HepG2 (cell line): ENCODE results near the gene COX6B1. TPM values are rescaled to one million over a fixed set of nuclear protein-coding genes. Genes with fewer than 3 reads are reported as not detected.

Experiments used
- BHLHE40 ChIP-seq: IDR thresholded peaks from 2 replicates; pipeline ENCODE4 v1.6.1; 2011; ENCODE audit warnings: low read length, improper control_type of control experiment
- DPF2 ChIP-seq: sonication (generic); formaldehyde crosslinking; IDR thresholded peaks from 2 replicates; pipeline ENCODE4 v1.4.0; 2020; ENCODE audit warnings: mild to moderate bottlenecking, low read depth, missing genetic modification reagents, borderline replicate concordance
- HNF4G ChIP-seq, 2 experiments: sonication (generic) in 1 of 2; formaldehyde crosslinking in 1 of 2; IDR thresholded peaks; 2 replicates each; pipeline versions ENCODE4 v1.4.0 to v1.6.1; 2011 to 2020; ENCODE audit warnings: borderline replicate concordance in 2 of 2, low read depth in 2 of 2, mild to moderate bottlenecking in 2 of 2, low read length in 1 of 2, missing genetic modification reagents in 1 of 2, moderate library complexity in 1 of 2
- KDM5A ChIP-seq: fragments of 200-600 bp; sonication (generic); IDR thresholded peaks from 2 replicates; pipeline ENCODE4 v1.7.0; 2018; ENCODE audit warnings: antibody characterized with exemption, mild to moderate bottlenecking, low read length, borderline replicate concordance
- MIER3 ChIP-seq: IDR thresholded peaks from 2 replicates; pipeline ENCODE4 v1.6.1; 2016; ENCODE audit warnings: missing compliant biosample characterization, borderline replicate concordance
- PLRG1 ChIP-seq: fragments of 450-650 bp; conservative IDR thresholded peaks from 2 replicates; pipeline ENCODE4 v1.6.1; 2016
- TARDBP ChIP-seq: sonication (generic); formaldehyde crosslinking; IDR thresholded peaks from 2 replicates; pipeline ENCODE4 v1.8.0; 2022; ENCODE audit warnings: mild to moderate bottlenecking, missing genetic modification reagents
- THAP11 ChIP-seq: IDR thresholded peaks from 2 replicates; pipeline ENCODE4 v1.6.1; 2016; ENCODE audit warnings: missing biosample characterization, missing genetic modification reagents
- ZNF354B ChIP-seq: sonication (generic); formaldehyde crosslinking; IDR thresholded peaks from 2 replicates; pipeline ENCODE4 v1.8.0; 2022; ENCODE audit warnings: mild to moderate bottlenecking, missing genetic modification reagents
- ZNF616 ChIP-seq: sonication (generic); formaldehyde crosslinking; IDR thresholded peaks from 2 replicates; pipeline ENCODE4 v1.5.0; 2020; ENCODE audit warnings: low read depth, mild to moderate bottlenecking, missing genetic modification reagents
- polyA plus RNA-seq, 8 experiments: library from polyadenylated mRNA; depleted of rRNA in 3 of 8; stranded (reverse) in 7 of 8; unstranded in 1 of 8; fragments of >200 nt; fragmentation: Illumina TruSeq in 4 of 8; extraction: Trizol in 4 of 8; gene quantifications; 2 replicates each; pipeline versions ENCODE4 v1.2.1 to v1.2.3, GENCODE V29; 2011 to 2016; ENCODE audit warnings: low read depth in 4 of 8, missing spikeins in 1 of 8, mixed read lengths in 1 of 8; ENCODE audit not compliant: insufficient read depth in 1 of 8
- total RNA-seq, 5 experiments: library from RNA; depleted of rRNA; stranded (reverse); fragments of >200 nt; fragmentation: Illumina TruSeq; extraction: Trizol; gene quantifications; 2 replicates each; pipeline ENCODE4 v1.2.3, GENCODE V29; 2016; ENCODE audit warnings: low read depth in 1 of 5
- TF ChIP-seq, protein P1 (sequence below): sonication (generic); IDR thresholded peaks from 2 replicates; pipeline ENCODE4 v1.6.1; 2016; ENCODE audit warnings: low read depth, borderline replicate concordance
- TF ChIP-seq, protein P2 (sequence below), 2 experiments: sonication (generic) in 1 of 2; formaldehyde crosslinking in 1 of 2; IDR thresholded peaks; 2 replicates each; pipeline versions ENCODE4 v1.6.1 to v1.9.0; 2014 to 2022; ENCODE audit warnings: antibody characterized with exemption in 1 of 2, borderline replicate concordance in 1 of 2, inconsistent platforms in 1 of 2, low read depth in 1 of 2, missing genetic modification reagents in 1 of 2
- TF ChIP-seq, protein P3 (sequence below): IDR thresholded peaks from 2 replicates; pipeline ENCODE4 v1.6.1; 2016; ENCODE audit warnings: mild to moderate bottlenecking
- TF ChIP-seq, protein P4 (sequence below): sonication (generic); formaldehyde crosslinking; IDR thresholded peaks from 2 replicates; pipeline ENCODE4 v1.5.0; 2020; ENCODE audit warnings: missing genetic modification reagents, mild to moderate bottlenecking, borderline replicate concordance
- TF ChIP-seq, protein P5 (sequence below): sonication (generic); formaldehyde crosslinking; IDR thresholded peaks from 2 replicates; pipeline ENCODE4 v1.8.0; 2022; ENCODE audit warnings: mild to moderate bottlenecking, missing genetic modification reagents; ENCODE audit not compliant: insufficient replicate concordance

Gene COX6B1
- total and polyA plus RNA-seq, 2 of the 13 experiments (the other 11 are each of a cell fraction or from before 2014, with no cell fraction given): 481 to 487 TPM

DNA sequence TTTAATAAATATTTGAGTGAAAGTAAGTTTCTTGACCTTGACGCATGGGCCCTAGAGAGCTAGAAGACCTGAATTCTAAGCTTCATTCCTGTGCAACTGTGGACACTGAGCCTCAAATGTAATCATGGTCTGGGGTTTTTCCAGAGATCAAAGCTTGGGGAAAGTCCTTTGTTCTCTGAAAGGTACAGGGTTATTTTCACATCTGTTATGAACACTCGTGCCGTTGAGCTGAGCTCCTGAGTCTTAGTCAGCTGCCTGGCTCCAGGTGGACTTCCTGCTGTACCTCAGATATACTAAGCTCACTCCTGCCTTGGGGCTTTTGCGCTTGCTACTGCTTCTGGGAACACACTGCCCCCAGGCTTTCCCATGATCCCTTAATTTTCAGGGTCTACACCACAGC is 48.7 kb downstream of the COX6B1 start (continued):
- TF ChIP-seq KDM5A (no peak), PLRG1 (no peak), ZNF354B (no peak), MIER3 (CRISPR knock-in tag) (no peak), ZNF616 (CRISPR knock-in tag) (no peak), BHLHE40 (peak; percentile 84), THAP11 (CRISPR knock-in tag) (peak; percentile 34; the same call in 1 of the 2 replicates), DPF2 (CRISPR knock-in tag) (0 out of 2 replicates have a peak, but pooled peaks have one; percentile 40), HNF4G (IDR thresholded peaks at IDR 0.05; ENCODE audit: borderline replicate concordance, low read depth, low read length) (peak; percentile 21; the same call in 1 of the 2 replicates), HNF4G (CRISPR knock-in tag; IDR thresholded peaks at IDR 0.05; ENCODE audit: borderline replicate concordance, low read depth) (no peak), TARDBP (CRISPR knock-in tag) (no peak)
- TF ChIP-seq, protein P1, sequence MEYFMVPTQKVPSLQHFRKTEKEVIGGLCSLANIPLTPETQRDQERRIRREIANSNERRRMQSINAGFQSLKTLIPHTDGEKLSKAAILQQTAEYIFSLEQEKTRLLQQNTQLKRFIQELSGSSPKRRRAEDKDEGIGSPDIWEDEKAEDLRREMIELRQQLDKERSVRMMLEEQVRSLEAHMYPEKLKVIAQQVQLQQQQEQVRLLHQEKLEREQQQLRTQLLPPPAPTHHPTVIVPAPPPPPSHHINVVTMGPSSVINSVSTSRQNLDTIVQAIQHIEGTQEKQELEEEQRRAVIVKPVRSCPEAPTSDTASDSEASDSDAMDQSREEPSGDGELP: peak; percentile 79; the same call in 1 of the 2 replicates
- TF ChIP-seq, protein P2, sequence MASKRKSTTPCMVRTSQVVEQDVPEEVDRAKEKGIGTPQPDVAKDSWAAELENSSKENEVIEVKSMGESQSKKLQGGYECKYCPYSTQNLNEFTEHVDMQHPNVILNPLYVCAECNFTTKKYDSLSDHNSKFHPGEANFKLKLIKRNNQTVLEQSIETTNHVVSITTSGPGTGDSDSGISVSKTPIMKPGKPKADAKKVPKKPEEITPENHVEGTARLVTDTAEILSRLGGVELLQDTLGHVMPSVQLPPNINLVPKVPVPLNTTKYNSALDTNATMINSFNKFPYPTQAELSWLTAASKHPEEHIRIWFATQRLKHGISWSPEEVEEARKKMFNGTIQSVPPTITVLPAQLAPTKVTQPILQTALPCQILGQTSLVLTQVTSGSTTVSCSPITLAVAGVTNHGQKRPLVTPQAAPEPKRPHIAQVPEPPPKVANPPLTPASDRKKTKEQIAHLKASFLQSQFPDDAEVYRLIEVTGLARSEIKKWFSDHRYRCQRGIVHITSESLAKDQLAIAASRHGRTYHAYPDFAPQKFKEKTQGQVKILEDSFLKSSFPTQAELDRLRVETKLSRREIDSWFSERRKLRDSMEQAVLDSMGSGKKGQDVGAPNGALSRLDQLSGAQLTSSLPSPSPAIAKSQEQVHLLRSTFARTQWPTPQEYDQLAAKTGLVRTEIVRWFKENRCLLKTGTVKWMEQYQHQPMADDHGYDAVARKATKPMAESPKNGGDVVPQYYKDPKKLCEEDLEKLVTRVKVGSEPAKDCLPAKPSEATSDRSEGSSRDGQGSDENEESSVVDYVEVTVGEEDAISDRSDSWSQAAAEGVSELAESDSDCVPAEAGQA (IDR thresholded peaks at IDR 0.05; ENCODE audit: low read depth): no peak
- TF ChIP-seq, protein P2 (CRISPR knock-in tag; IDR thresholded peaks at IDR 0.05; ENCODE audit: borderline replicate concordance): no peak
- TF ChIP-seq, protein P3, sequence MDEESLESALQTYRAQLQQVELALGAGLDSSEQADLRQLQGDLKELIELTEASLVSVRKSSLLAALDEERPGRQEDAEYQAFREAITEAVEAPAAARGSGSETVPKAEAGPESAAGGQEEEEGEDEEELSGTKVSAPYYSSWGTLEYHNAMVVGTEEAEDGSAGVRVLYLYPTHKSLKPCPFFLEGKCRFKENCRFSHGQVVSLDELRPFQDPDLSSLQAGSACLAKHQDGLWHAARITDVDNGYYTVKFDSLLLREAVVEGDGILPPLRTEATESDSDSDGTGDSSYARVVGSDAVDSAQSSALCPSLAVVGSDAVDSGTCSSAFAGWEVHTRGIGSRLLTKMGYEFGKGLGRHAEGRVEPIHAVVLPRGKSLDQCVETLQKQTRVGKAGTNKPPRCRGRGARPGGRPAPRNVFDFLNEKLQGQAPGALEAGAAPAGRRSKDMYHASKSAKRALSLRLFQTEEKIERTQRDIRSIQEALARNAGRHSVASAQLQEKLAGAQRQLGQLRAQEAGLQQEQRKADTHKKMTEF: peak; percentile 50; the same call in 1 of the 2 replicates
- TF ChIP-seq, protein P4, sequence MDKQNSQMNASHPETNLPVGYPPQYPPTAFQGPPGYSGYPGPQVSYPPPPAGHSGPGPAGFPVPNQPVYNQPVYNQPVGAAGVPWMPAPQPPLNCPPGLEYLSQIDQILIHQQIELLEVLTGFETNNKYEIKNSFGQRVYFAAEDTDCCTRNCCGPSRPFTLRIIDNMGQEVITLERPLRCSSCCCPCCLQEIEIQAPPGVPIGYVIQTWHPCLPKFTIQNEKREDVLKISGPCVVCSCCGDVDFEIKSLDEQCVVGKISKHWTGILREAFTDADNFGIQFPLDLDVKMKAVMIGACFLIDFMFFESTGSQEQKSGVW (CRISPR knock-in tag): no peak
- TF ChIP-seq, protein P5, sequence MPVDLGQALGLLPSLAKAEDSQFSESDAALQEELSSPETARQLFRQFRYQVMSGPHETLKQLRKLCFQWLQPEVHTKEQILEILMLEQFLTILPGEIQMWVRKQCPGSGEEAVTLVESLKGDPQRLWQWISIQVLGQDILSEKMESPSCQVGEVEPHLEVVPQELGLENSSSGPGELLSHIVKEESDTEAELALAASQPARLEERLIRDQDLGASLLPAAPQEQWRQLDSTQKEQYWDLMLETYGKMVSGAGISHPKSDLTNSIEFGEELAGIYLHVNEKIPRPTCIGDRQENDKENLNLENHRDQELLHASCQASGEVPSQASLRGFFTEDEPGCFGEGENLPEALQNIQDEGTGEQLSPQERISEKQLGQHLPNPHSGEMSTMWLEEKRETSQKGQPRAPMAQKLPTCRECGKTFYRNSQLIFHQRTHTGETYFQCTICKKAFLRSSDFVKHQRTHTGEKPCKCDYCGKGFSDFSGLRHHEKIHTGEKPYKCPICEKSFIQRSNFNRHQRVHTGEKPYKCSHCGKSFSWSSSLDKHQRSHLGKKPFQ (CRISPR knock-in tag): no peak
